ENCODE results near the gene MAML3.

DNA sequence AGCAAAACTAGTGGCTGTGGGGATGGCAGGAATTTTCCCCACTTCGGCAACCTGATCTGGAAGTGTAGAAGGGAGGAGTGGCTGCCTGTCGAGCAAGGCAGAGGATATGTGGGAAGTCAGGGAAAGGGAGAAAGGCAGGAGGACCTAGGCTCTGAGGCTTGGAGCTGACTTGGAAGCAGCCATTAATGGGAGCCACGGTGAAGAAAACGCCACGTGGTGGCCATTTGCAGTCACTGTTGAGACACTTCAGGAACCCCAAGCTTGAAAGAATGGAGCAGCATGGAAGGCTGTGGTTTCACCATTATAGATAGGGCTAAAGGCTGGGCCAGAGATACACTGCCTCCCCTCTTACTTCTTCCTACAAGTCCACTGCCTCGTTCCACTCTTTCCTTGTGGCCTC, 41.8 kb upstream of the MAML3 start:
- no peak for TF ChIP-seq POLR2A (IDR thresholded peaks at IDR 0.05)
- no peak for TF ChIP-seq EP300 (IDR thresholded peaks at IDR 0.05)

Measured in suprapubic skin (tissue), 2 donors.